GM18508 (cell line): ENCODE measurements around the gene CAMTA1.

Experiments
- ATAC-seq: cut with Tn5 transposase; IDR thresholded peaks from one replicate; pipeline ENCODE4 v1.9.1; 2021; ENCODE audit warnings: moderate number of reproducible peaks; ENCODE audit not compliant: insufficient read depth, unreplicated experiment

CAMTA1 gene

GRCh38 chr1:6898974-6899539 is 113.8 kb downstream of the CAMTA1 start:
- no peak for ATAC-seq

- no peak for ATAC-seq
These were observed 114.4 kb downstream of the CAMTA1 start for GRCh38 chr1:6899621-6900020.

DNA sequence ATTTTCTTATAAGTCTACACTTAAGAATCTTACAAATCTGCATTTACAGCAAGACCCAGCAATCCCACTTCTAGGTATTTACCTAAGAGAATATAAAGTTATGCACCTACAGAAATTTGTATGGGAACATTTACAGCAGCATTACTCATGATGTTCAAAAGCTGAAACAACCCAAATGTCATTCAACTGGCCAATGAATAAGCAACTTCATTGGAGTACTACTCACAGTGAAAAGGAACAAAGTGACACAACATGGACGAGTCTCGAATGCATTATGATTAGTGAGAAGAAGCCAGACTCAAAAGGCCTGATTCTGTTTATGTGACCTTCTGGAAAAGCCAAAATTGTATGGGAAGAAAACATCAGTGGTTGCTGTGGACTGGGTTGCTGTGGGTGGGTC is 116.9 kb downstream of the CAMTA1 start:
- no peak for ATAC-seq

DNA sequence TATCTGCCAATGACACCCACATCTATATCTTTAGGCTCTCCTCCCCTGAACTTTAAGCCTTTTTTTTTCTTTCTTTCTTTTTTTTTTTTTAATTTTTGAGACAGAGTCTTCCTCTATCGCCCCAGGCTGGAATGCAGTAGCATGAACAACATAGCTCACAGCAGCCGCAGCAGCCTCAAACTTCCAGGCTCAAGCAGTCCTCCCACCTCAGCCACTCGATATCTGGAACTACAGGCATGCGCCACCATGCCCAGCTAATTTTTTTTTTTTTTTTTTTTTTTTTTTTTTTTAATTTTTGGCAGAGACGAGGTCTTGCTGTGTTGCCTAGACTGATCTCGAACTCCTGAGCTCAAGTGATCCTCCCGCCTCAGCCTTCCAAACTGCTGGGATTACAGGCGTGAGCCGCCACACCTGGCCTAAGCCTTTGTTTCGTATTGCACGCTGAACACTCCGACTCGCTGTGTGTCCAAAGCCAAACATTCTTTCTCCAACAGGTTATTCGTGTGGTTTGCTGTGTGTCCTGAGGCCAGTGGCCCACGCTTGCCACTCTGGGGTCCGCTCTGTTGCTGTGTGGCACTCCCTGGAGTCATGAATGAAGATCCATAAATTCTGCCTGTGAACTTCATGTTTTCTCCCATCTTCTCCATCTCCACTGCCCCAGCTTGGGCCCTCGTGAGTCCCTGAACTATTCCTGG is 119.4 kb downstream of the CAMTA1 start:
- no peak for ATAC-seq

- ATAC-seq: no peak
These were observed 120.1 kb downstream of the CAMTA1 start for GRCh38 chr1:6905331-6905730.

GRCh38 chr1:6905790-6906189 is 120.5 kb downstream of the CAMTA1 start:
- ATAC-seq: no peak

DNA sequence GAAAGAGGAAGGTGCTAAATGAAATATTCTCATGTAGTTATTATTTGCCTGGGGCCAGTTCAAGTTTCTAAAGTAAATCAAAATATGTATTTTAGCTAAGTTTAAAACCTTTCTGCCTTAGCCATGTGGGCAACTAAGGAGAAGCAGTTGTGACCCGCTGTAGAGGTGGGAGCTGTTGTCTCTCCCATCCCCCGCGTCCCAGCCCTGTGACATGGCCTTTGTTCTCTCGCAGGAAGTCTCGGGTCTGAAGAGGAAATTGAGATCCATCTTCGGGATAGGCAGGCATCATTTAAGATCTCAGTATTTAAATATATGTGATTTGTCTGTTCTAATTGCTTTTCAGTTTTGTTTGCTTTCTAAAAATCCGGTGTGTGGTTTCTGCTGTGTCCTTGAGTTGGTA is 121.5 kb downstream of the CAMTA1 start:
- ATAC-seq: no peak

DNA sequence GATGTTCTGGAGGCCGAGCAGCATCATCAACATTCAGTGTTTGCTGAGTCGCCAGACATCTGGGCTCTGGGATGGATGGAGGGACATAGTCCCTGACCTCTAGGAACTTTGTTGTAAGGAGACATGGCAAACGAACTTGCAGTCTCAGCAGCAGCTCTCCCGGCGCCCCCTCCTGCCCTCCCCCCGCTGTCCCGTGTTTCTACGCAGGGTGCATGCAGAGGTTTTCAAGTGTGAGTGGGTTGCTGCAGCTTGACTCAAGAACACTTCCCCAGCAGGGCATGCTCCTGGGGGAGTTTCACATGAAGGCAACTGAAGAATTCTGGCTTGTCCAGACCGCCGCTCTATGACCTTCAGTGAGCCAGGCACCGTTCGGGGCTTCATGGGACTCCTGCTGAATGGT is 121.9 kb downstream of the CAMTA1 start:
- no peak for ATAC-seq

DNA sequence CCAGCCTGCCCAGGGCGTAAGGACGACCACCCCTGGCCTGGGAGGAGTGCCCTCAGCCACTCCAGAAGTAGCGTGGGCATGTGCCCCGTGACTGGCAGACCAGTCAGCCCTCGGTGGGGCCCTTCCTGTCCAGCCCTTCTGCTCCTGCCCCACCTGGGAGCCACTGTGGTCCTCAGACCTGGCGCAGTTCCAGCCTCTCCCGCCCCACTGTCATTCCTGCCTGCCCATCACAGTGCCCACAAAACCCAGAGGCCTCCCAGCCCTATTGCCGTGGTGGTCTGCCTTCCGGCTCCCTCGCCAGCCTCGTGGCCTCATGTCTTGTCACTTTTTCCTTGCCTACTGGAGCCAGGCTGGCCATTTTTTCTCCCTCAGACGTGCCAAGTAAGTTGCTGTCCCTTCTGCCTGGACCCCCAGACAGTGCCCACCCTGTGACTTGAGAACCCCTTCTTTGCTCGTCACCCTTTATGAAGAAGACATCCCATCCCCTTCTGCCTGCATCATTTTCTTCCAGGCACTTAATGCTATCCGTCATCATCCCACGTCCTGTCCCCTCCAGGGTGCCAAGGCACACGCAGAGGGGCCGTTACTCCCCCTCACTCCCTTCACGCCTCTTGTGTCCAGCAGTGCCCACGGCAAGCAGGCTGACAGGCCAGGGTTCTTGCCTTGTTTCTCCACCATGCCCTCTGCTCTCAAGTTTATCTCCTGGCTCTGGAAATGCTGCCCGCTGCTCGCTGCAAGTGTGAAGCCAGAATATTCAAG is 122.6 kb downstream of the CAMTA1 start:
- no peak for ATAC-seq

DNA sequence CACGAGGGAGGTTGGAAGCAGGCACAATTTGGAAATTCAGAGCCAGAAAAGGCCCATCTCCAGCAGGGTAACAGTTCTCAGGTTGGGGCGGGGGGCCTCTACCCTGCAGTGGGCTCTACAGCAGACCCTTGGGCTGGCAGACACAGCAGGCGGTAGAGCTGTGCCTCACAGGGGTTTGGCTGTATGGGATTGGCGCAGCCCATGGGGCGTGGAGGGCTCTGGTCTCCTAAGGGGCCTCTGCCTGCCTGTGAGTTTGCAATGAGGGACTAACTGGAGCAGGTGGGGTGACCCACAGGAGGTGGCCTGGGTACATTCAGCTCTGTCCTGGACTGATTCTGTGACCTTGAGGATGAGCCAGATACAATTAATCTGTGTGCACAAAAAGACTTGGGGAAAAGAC is 124.1 kb downstream of the CAMTA1 start:
- ATAC-seq: no peak

GRCh38 chr1:6909857-6910256 is 124.6 kb downstream of the CAMTA1 start:
- no peak for ATAC-seq

- no peak for ATAC-seq
These were observed 126.0 kb downstream of the CAMTA1 start for GRCh38 chr1:6911021-6911941.

GRCh38 chr1:6911974-6912373 is 126.7 kb downstream of the CAMTA1 start:
- no peak for ATAC-seq

- no peak for ATAC-seq
These were observed 127.3 kb downstream of the CAMTA1 start for GRCh38 chr1:6912518-6912917.

- ATAC-seq: no peak
These were observed 127.8 kb downstream of the CAMTA1 start for GRCh38 chr1:6913086-6913485.

DNA sequence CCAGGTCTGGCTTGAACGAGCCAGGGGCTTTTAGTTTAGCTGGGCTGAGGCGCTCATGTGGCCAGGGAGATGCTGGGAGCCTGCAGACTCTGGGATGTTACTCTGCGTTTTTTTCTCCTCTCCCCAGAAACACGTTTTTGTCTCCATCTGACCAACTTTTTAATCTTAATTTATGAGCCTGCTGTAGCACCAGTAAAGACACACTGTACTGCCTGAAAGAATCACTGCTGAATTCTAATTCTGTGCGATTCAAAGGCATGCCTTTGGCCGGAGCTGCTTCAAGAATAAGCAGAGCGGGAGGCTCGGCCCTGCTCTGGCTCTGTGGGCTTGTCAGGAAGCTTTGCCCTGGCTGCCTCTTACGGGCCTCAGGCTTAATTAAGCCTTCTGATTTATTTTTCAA is 129.5 kb downstream of the CAMTA1 start:
- no peak for ATAC-seq

GRCh38 chr1:6915999-6916565 is 130.8 kb downstream of the CAMTA1 start:
- no peak for ATAC-seq

- ATAC-seq: no peak
These were observed 131.8 kb downstream of the CAMTA1 start for GRCh38 chr1:6917067-6917466.

GRCh38 chr1:6918186-6918924 is 133.1 kb downstream of the CAMTA1 start:
- no peak for ATAC-seq
